ENCODE measurements around the gene CSN1S1.

The CSN1S1 gene

DNA sequence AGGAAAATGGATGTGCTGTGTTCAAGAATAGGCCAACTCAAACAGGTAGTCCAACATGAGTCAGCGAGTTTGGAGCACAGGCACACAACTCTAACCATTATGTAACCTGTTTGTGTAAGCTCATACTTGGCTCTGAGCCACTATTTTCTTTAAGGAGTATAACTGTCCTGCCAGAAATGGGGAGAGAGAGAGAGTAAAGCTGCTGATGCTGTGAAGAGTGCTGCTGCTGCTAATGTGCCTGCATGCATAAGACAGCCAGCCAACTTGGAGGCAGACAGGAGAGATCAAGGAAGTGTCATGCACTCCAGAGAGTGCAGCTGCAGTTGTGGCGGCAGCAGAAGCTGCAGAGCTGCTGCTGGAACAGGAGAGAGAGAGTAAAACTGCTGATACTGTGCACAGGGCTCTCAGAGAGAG lies 53.2 kb downstream of the CSN1S1 start:
- no peak for DNase-seq (ENCODE audit: low spot score)
- Histone ChIP-seq H3K27ac (no peak overlapping the region), H3K4me3 (no peak overlapping the region)
- TF ChIP-seq, protein P1, sequence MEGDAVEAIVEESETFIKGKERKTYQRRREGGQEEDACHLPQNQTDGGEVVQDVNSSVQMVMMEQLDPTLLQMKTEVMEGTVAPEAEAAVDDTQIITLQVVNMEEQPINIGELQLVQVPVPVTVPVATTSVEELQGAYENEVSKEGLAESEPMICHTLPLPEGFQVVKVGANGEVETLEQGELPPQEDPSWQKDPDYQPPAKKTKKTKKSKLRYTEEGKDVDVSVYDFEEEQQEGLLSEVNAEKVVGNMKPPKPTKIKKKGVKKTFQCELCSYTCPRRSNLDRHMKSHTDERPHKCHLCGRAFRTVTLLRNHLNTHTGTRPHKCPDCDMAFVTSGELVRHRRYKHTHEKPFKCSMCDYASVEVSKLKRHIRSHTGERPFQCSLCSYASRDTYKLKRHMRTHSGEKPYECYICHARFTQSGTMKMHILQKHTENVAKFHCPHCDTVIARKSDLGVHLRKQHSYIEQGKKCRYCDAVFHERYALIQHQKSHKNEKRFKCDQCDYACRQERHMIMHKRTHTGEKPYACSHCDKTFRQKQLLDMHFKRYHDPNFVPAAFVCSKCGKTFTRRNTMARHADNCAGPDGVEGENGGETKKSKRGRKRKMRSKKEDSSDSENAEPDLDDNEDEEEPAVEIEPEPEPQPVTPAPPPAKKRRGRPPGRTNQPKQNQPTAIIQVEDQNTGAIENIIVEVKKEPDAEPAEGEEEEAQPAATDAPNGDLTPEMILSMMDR (IDR thresholded peaks at IDR 0.05), result no peak

DNA sequence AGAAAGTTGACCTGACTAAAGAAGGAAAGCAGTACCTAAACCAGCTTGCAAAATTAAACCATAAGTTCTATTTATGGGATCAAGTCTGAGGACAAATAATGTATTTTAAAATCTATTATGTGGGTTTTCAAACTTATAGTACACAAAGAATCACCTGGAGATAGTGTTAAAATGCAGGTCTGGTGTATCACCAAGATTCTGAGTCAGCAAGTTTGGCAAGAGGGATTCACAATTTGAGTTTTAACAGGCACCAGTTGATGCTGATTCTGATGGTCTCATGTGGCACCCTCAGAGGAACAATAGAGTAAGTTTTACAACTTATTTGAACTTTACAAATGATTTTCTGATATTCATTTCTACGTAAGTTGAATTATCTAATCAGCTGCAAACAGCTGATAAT lies 55.8 kb downstream of the CSN1S1 start:
- Histone ChIP-seq H3K4me3 (no peak overlapping the region), H3K27ac (no peak overlapping the region)
- TF ChIP-seq, protein P1 (IDR thresholded peaks at IDR 0.05), result no peak
- no peak for DNase-seq (ENCODE audit: low spot score)

- TF ChIP-seq, protein P1 (IDR thresholded peaks at IDR 0.05), result no peak
- no peak for DNase-seq (ENCODE audit: low spot score)
- no peak overlapping the region for H3K27ac ChIP-seq
- no peak overlapping the region for H3K4me3 ChIP-seq
Observed at GRCh38 chr4:69991016-69991415, 60.1 kb downstream of the CSN1S1 start.

DNA sequence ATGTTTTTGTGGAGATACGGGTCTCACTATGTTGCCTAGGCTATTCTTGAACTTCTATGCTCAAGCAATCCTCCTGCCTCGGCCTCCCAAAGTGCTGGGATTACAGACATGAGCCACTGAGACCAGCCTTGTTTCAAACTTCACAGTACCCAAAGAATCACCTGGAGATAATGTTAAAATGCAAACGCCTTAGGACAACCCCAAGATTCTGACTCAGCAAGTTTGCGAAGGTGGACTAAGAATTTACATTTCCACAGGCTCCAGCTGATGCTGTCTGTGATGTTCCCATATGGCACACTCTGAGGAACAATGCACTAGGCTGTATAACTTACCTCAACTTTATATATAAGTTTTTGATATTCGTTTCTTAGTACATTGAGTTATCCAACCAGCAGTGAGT lies 63.9 kb downstream of the CSN1S1 start:
- no peak for DNase-seq (ENCODE audit: low spot score)
- no peak overlapping the region for H3K27ac ChIP-seq
- TF ChIP-seq, protein P1 (IDR thresholded peaks at IDR 0.05), result no peak
- no peak overlapping the region for H3K4me3 ChIP-seq

GRCh38 chr4:69995526-69996016 lies 64.7 kb downstream of the CSN1S1 start, which contains the start of gene STATH:
Gene STATH, plus strand, starts transcription at chr4:69995966. Its CDS starts 2,472 bp downstream, at chr4:69998438.
- TF ChIP-seq, protein P1 (IDR thresholded peaks at IDR 0.05), result no peak
- DNase-seq (ENCODE audit: low spot score), result no peak
- no peak within 1 kb of the TSS for H3K4me3 ChIP-seq
- H3K27ac ChIP-seq, result no peak within 1 kb of the TSS
